Vagina (tissue), 2 donors: ENCODE measurements around the gene GM2A. TPM values are rescaled to one million over a fixed set of nuclear protein-coding genes. Genes with fewer than 3 reads are reported as not detected.
"Not testable (repeated sequence)": the region's sequence is repeated elsewhere in the genome, so short reads cannot be mapped to it uniquely, and the experiment has no call there.

Experiments used
- DNase-seq, 2 donors: peaks; one replicate each; pipeline ENCODE4 v3.0.0-alpha.2; 2017; ENCODE audit errors: extremely low spot score in 2 of 2
- H3K27ac ChIP-seq: fragments of 200-600 bp; sonication (generic); one replicate; pipeline ENCODE4 v1.5.1; 2019
- H3K27me3 ChIP-seq: fragments of 200-600 bp; sonication (generic); one replicate; pipeline ENCODE4 v1.5.1; 2019
- H3K36me3 ChIP-seq, 2 donors: fragments of 200-600 bp; sonication (generic); one replicate each; pipeline ENCODE4 v1.5.1; 2017 to 2019
- H3K4me1 ChIP-seq: fragments of 200-600 bp; sonication (generic); one replicate; pipeline ENCODE4 v1.5.1; 2019
- H3K4me3 ChIP-seq, 2 donors: fragments of 200-600 bp; sonication (generic); 1 replicate in 1 of 2; 2 replicates in 1 of 2; pipeline ENCODE4 v1.5.1; 2016 to 2019
- H3K9me3 ChIP-seq: fragments of 200-600 bp; sonication (generic); one replicate; pipeline ENCODE4 v1.5.1; 2019
- POLR2A ChIP-seq, 2 donors: fragments of 450-650 bp; IDR thresholded peaks; one replicate each; pipeline ENCODE4 v1.6.1; 2017; ENCODE audit warnings: antibody characterized with exemption in 2 of 2, mild to moderate bottlenecking in 2 of 2, moderate library complexity in 2 of 2
- POLR2AphosphoS5 ChIP-seq, 2 donors: sonication (generic); formaldehyde crosslinking; IDR thresholded peaks; one replicate each; pipeline ENCODE4 v1.9.0; 2017; ENCODE audit warnings: antibody characterized with exemption in 2 of 2, mild to moderate bottlenecking in 2 of 2, low read depth in 1 of 2; ENCODE audit not compliant: insufficient read depth in 1 of 2
- intact Hi-C: fragments of 100-400 bp; cut with DNase I; formaldehyde crosslinking; loops from one replicate; pipeline ENCODE4 v1.15.1; 2023
- total RNA-seq: library from RNA; depleted of rRNA; stranded (reverse); fragments of >200 nt; gene quantifications from one replicate; pipeline ENCODE4 v1.2.3, GENCODE V29; 2016
- TF ChIP-seq, protein P1 (sequence below), 3 experiments: fragments of 450-650 bp in 2 of 3; fragments of 200-600 bp in 1 of 3; sonication (generic) in 1 of 3; IDR thresholded peaks; one replicate each; pipeline ENCODE4 v1.5.1; 2017 to 2019; ENCODE audit warnings: antibody characterized with exemption in 3 of 3, mild to moderate bottlenecking in 2 of 3, moderate library complexity in 2 of 3

Gene GM2A
- total RNA-seq, 1 donor from 2014 or later: 71.7 TPM

- H3K36me3 ChIP-seq: no peaks in the 10 kb centered on the region
- TF ChIP-seq POLR2A (IDR thresholded peaks at IDR 0.05): no peak
- TF ChIP-seq, protein P1, sequence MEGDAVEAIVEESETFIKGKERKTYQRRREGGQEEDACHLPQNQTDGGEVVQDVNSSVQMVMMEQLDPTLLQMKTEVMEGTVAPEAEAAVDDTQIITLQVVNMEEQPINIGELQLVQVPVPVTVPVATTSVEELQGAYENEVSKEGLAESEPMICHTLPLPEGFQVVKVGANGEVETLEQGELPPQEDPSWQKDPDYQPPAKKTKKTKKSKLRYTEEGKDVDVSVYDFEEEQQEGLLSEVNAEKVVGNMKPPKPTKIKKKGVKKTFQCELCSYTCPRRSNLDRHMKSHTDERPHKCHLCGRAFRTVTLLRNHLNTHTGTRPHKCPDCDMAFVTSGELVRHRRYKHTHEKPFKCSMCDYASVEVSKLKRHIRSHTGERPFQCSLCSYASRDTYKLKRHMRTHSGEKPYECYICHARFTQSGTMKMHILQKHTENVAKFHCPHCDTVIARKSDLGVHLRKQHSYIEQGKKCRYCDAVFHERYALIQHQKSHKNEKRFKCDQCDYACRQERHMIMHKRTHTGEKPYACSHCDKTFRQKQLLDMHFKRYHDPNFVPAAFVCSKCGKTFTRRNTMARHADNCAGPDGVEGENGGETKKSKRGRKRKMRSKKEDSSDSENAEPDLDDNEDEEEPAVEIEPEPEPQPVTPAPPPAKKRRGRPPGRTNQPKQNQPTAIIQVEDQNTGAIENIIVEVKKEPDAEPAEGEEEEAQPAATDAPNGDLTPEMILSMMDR (IDR thresholded peaks at IDR 0.05): peak in 2 of 3 experiments; percentile 21 to 81
- no peak overlapping the region for H3K27ac ChIP-seq
- H3K4me3 ChIP-seq: peak overlapping the region in 1 of 2 donors; percentile 34
- peaks cover 8% of the 10 kb centered on the region for H3K4me1 ChIP-seq
- intact Hi-C loops: no loop called here
- no peak for DNase-seq
- H3K27me3 ChIP-seq: no peaks in the 10 kb centered on the region
- no peaks in the 10 kb centered on the region for H3K9me3 ChIP-seq
Measured at GRCh38 chr5:151239237-151239861, 13.6 kb upstream of the GM2A start.

DNA sequence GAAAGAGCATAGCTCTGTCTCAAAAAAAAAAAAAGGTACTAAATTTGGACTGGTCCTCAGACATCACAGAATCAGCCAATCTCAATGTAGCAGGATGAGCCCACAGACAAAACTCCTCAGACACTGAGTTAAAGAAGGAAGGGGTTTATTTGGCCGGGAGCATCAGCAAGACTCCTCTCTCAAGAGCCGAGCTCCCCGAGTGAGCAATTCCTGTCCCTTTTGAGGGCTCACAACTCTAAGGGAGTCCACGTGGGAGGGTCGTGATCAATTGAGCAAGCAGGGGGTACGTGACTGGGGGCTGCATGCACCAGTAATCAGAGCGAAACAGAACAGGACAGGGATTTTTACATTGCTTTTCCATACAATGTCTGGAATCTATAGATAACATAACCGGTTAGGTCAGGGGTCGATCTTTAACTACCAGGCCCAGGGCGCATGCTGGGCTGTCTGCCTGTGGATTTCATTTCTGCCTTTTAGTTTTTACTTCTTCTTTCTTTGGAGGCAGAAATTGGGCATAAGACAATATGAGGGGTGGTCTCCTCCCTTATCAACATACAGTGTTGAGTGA lies 12.6 kb upstream of the GM2A start:
- H3K4me1 ChIP-seq: not testable (repeated sequence)

DNA sequence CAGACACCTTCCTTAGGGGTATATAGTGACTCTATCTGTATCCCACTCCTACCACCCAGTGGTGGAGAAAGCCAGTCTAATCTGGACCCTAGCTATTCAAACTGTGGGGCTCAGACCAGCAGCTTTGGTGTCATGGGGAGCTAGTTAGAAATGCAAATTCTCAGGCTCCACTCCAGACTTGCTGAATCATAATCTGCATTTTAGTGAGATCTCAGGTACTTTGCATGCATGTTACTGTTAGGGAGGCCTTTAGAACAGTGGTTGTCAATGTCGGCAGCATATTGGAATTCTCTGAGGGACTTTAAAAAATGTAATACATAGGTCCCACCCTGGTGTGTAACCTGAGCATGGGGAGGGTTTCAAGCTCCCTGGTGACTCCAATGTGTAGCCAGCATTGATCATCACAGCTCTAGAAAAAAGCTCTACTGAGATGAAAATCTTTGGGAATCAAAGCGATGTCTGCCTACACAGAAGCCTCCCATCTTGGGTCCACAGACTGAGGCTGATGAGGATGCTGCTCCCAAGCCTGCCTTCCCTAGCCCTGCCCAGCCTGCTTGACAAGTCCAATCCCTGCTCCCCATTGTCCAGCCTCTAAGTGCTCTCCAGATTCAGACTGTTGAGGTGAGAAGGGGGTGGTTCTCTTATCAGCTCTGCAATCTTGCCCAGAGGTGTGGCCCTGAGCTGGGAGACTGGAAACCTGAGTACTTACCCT lies 11.9 kb upstream of the GM2A start:
- Histone ChIP-seq H3K4me1 (no peaks in the 10 kb centered on the region), H3K36me3 (no peaks in the 10 kb centered on the region), H3K9me3 (no peaks in the 10 kb centered on the region), H3K27ac (no peak overlapping the region), H3K4me3 (no peak overlapping the region), H3K27me3 (no peaks in the 10 kb centered on the region)
- DNase-seq: no peak
- TF ChIP-seq POLR2A (IDR thresholded peaks at IDR 0.05) (no peak), POLR2AphosphoS5 (IDR thresholded peaks at IDR 0.05; ENCODE audit: insufficient read depth in 1 of 2, low read depth in 1 of 2) (no peak)
- TF ChIP-seq, protein P1 (IDR thresholded peaks at IDR 0.05): no peak
- intact Hi-C loops: no loop called here

More for the DNA sequence above, 12.6 kb upstream of the GM2A start:
- H3K27me3 ChIP-seq, H3K36me3 ChIP-seq, H3K4me3 ChIP-seq, intact Hi-C loops, H3K27ac ChIP-seq, H3K9me3 ChIP-seq, DNase-seq: not testable (repeated sequence)

DNA sequence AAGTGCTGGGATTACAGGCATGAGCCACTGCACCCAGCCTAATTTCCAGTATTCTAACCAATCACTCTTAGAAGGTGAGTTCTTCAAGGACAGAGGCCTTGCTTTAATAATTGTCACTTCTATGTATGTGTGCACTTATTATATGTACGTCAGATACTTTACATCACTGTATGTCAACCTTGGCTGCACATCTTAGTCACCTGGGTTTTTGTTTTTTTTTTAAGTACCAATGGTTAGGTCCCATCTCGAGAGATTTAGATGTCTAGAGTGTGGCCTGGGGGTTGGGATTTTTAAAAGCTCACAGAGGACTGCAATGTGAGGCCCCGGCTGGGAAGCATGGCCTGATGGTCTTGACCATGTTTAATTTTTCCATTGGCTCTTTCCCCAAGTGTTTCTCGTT lies 9.9 kb upstream of the GM2A start:
- H3K4me3 ChIP-seq: no peak overlapping the region
- H3K27me3 ChIP-seq: no peaks in the 10 kb centered on the region
- no peaks in the 10 kb centered on the region for H3K4me1 ChIP-seq
- TF ChIP-seq, protein P1 (IDR thresholded peaks at IDR 0.05): no peak
- no peak for TF ChIP-seq POLR2AphosphoS5 (IDR thresholded peaks at IDR 0.05; ENCODE audit: insufficient read depth in 1 of 2, low read depth in 1 of 2)
- TF ChIP-seq POLR2A (IDR thresholded peaks at IDR 0.05): no peak
- no peaks in the 10 kb centered on the region for H3K9me3 ChIP-seq
- no peak for DNase-seq
- H3K27ac ChIP-seq: no peak overlapping the region
- H3K36me3 ChIP-seq: no peaks in the 10 kb centered on the region
- intact Hi-C loops: no loop called here

DNA sequence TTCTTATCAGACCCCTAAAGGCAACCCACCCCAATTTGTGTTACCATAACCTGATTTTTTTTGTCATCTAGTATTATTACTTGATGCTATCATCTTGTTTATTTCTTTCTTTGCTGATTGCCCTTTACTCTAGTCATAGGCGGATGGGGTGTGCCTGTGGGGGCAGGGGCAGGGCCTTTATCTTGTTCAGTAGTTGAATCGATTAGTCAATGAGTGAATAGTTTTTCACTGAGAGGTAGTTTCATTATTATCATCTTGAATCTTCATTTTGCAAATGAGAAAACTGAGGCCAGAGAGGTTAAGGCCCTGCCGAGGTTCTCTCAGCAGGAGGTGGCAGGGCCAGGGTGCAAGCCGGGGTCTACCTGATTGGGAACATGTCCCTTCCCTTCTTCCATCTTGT lies 9.4 kb upstream of the GM2A start:
- H3K36me3 ChIP-seq: no peaks in the 10 kb centered on the region
- TF ChIP-seq, protein P1 (IDR thresholded peaks at IDR 0.05): no peak
- TF ChIP-seq POLR2A (IDR thresholded peaks at IDR 0.05) (no peak), POLR2AphosphoS5 (IDR thresholded peaks at IDR 0.05; ENCODE audit: insufficient read depth in 1 of 2, low read depth in 1 of 2) (no peak)
- H3K4me1 ChIP-seq: no peaks in the 10 kb centered on the region
- intact Hi-C loops: no loop called here
- H3K27ac ChIP-seq: no peak overlapping the region
- no peak overlapping the region for H3K4me3 ChIP-seq
- no peaks in the 10 kb centered on the region for H3K27me3 ChIP-seq
- DNase-seq: no peak
- no peaks in the 10 kb centered on the region for H3K9me3 ChIP-seq
